Bronchial epithelial cell (primary cell): Measurements from ENCODE around the gene RRP15. TPM values are rescaled to one million over a fixed set of nuclear protein-coding genes. Genes with fewer than 3 reads are reported as not detected.

Source experiments
- DNase-seq: peaks from one replicate; pipeline ENCODE4 v3.0.0-alpha.2; 2010; ENCODE audit warnings: low read depth
- FAIRE-seq: peaks from 2 replicates; lab custom pipeline; 2011; peaks lifted over from hg19 to GRCh38; lab: Jason Lieb, UNC
- H3K27me3 ChIP-seq: 2 replicates; pipeline ENCODE4 v1.5.1; 2011; ENCODE audit warnings: low read length; ENCODE audit not compliant: control insufficient read depth, insufficient read depth
- H3K36me3 ChIP-seq: 2 replicates; pipeline ENCODE4 v1.5.1; 2011; ENCODE audit warnings: low read length; ENCODE audit not compliant: control insufficient read depth, insufficient read depth
- H3K4me3 ChIP-seq: 2 replicates; pipeline ENCODE4 v1.5.1; 2011; ENCODE audit warnings: mild to moderate bottlenecking, low read depth, low read length, control low read depth
- total RNA-seq: library from RNA; depleted of rRNA; stranded (reverse); fragments of >200 nt; gene quantifications from 2 replicates; pipeline ENCODE4 v1.2.1, GENCODE V29; 2014
- TF ChIP-seq, protein P1 (sequence below): IDR thresholded peaks from 2 replicates; pipeline ENCODE4 v1.5.1; 2011; ENCODE audit warnings: mild to moderate bottlenecking, moderate library complexity, low read length, control low read depth, inconsistent platforms; ENCODE audit not compliant: insufficient read depth, severe bottlenecking

RRP15 gene
- total RNA-seq, 1 donor from 2014 or later, result 6.8 TPM

DNA sequence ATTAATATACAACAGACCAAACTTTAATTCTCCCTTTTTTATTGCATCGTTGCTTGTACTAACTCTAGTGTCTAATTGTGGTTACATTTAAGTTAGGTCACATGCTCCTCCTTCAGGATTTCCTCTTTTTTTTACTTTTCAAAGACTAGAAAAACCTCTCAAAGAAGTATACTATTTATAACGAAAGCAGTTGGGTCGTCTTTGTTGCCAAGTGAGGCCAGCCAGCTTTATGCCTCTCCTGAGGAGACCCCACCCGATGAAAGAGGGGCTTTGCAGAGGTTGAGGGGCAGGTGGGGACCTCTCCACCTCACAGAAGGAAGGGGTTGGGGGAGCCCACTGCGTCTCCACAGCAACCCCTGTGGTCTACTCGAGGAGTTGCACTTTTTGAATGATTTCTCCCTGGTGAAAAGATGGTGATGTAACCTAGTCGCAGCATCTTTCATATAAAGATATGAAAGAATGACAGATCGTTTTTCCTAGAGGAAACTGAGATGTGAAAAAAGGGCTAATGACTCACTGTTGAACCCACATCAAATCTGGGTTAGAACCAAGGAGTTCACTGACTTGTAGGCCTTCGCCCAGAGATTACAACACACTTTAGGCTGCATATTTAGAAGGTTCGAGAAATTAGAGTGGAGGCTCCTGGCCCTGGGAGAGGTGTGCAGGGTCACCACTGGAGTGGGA lies 66.4 kb downstream of the RRP15 start:
- Histone ChIP-seq H3K27me3 (no peaks in the 10 kb centered on the region), H3K36me3 (no peaks in the 10 kb centered on the region), H3K4me3 (no peak overlapping the region)
- TF ChIP-seq, protein P1, sequence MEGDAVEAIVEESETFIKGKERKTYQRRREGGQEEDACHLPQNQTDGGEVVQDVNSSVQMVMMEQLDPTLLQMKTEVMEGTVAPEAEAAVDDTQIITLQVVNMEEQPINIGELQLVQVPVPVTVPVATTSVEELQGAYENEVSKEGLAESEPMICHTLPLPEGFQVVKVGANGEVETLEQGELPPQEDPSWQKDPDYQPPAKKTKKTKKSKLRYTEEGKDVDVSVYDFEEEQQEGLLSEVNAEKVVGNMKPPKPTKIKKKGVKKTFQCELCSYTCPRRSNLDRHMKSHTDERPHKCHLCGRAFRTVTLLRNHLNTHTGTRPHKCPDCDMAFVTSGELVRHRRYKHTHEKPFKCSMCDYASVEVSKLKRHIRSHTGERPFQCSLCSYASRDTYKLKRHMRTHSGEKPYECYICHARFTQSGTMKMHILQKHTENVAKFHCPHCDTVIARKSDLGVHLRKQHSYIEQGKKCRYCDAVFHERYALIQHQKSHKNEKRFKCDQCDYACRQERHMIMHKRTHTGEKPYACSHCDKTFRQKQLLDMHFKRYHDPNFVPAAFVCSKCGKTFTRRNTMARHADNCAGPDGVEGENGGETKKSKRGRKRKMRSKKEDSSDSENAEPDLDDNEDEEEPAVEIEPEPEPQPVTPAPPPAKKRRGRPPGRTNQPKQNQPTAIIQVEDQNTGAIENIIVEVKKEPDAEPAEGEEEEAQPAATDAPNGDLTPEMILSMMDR, result peak; percentile 44
- DNase-seq (peak; percentile 49), FAIRE-seq (no peak)

DNA sequence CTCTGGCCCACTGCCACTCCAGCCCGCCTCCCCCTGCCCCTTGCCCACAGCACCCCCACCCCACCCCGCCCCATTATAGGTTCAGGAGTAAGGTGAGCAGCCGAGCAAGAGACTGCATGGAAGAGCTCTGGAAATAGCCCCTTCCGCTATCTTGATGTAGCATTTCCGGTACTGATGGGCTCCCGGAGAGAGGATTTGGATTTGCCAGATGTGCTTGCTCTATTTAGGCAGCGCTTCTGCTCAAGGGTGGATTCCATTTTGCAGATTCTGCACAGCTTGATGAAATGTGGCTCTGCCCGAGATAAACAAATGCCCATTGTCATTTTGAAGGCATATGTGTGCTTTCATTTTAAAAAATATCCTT lies 67.0 kb downstream of the RRP15 start:
- FAIRE-seq, result no peak
- DNase-seq, result no peak
- H3K27me3 ChIP-seq, result no peaks in the 10 kb centered on the region
- H3K36me3 ChIP-seq, result no peaks in the 10 kb centered on the region
- TF ChIP-seq, protein P1, result no peak
- no peak overlapping the region for H3K4me3 ChIP-seq

DNA sequence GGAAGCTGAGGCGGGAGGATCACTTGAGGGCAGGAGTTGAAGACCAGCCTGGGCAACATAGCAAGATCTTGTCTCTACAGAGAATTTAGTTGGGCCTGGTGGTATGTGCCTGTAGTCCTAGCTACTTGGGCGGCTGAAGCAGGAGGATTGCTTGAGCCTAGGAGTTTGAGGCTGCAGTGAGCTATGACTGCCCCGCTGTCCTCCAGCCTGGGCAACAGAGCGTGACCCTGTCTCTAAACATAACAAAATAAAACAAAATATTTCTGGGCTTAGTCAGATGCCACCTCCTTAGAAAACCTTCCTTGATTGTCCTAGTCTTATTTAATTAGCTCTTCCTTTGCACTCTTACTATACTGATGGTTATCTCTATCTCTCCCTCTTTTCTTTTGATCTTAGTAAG lies 68.6 kb downstream of the RRP15 start:
- Histone ChIP-seq H3K27me3 (no peaks in the 10 kb centered on the region), H3K36me3 (no peaks in the 10 kb centered on the region), H3K4me3 (no peak overlapping the region)
- DNase-seq, result no peak
- no peak for FAIRE-seq
- TF ChIP-seq, protein P1, result no peak

DNA sequence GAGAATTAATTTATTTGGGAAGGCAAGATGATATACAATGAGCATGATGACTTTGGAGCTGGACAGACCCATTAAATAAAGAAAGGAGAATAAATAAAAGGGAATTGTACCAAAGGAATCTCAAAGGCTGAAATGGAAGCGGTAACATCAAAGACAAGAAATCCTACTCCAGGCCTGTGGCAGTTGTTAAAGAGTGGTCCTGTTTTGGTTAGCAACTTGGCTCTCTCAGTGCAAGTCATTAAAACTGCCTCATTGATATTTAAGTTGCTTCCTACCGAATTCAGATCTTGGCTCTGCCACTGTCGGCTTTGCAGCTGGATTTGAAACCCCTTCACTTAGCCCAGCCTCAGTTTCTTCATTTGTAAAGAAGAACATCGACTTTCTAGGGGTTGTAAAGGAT lies 70.2 kb downstream of the RRP15 start:
- Histone ChIP-seq H3K4me3 (no peak overlapping the region), H3K36me3 (no peaks in the 10 kb centered on the region), H3K27me3 (no peaks in the 10 kb centered on the region)
- DNase-seq (no peak), FAIRE-seq (no peak)
- TF ChIP-seq, protein P1, result no peak

DNA sequence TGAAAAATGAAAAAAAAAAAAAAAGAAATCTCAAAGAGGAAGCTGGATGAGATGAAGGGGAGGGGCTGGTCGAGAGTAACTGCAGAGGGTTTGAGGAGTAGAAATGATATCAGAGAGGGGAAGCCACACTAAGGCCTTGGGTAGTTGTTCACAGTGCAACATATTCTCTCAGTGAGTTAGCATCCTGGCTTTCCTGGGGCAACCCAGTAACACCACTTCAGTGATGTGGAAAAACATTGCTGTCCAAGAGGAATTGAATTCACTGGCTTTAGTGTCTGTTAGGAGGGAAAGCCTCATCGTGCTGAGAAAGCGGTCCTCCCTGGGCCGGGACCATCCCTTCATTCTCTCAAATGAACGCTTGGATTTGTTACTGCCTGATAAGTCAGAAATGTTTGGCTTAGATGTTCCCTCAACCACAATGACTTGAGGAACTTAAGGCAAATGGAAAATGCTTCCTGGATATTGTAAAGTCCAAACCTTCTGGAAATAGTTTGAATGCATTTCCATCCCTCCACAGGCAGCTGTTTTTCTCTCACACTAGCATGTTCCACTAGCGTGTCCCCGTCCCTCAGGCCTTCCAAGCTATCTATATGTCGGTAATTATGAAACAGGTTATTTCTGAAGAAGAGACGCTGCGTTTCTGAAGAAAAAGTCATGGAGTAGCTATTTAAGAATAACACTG lies 72.3 kb downstream of the RRP15 start:
- no peak for FAIRE-seq
- no peak overlapping the region for H3K4me3 ChIP-seq

More for the DNA sequence above, 72.3 kb downstream of the RRP15 start:
- Histone ChIP-seq H3K36me3 (no peaks in the 10 kb centered on the region), H3K27me3 (no peaks in the 10 kb centered on the region)
- no peak for DNase-seq
- TF ChIP-seq, protein P1, result no peak
